ENCODE results near the gene VAMP5. TPM values are rescaled to one million over a fixed set of nuclear protein-coding genes. Genes with fewer than 3 reads are reported as not detected.
"Not testable (repeated sequence)": the region's sequence is repeated elsewhere in the genome, so short reads cannot be mapped to it uniquely, and the experiment has no call there.

The VAMP5 gene
- total RNA-seq, 1 experiment from 2014 or later, result 0.40 TPM

DNA sequence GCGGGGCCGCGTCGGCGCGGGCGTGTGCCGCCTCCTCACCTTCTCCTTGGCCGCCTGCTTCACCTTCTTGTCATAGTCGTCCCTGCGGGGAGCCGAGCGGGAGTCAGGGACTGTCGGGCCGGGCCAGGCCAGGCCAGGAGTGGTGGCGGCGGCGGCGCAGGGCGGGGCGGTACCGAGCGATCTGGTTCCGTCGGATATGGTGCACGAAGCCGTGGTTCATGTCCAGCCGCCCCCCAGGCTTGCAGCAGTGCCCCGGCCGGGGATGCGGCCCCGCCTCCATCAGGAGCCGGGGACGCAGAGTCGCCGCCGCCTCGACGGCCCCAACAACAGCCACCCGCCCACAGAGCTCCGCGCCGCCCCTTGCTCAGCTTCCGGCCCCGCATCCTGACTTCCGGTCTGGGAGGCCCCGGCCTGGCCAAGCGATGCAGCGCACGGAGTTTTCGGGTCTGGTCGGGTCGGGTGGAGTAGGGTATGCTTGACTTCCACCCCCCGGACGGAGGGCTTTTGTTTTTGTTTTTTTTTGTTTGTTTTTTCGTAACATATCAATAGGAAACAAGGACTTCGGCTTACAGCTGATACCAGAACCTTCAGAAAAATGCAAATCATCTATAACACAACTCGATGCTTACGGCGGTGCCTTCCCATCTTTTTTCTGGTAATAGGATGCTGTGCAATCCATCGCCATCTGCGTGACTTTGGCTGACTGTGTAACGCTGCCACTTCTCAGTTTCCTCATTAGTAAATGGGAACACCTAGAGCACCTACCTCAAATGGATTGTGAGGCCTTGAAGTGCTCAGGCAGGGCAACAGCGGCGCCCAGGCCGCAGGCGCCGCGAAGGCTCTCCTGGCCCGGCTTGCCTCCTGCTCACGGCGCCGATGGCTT is 27.7 kb downstream of the VAMP5 start, which contains the start of gene C2orf68:
TSS of gene C2orf68 (minus strand) at position 362 of the 883 bp plus-strand sequence. CDS start at position 280, 82 bp downstream.
- no peaks in the 10 kb centered on the region for H3K27me3 ChIP-seq (ENCODE audit: low read length)
- peaks cover 9% of the 10 kb centered on the region for H3K4me1 ChIP-seq (ENCODE audit: insufficient read depth, low read length)
- H4K20me1 ChIP-seq (ENCODE audit: low read length), result no peaks in the 10 kb centered on the region
- H2AFZ ChIP-seq (ENCODE audit: low read length), result peak within 1 kb of the TSS; percentile 95
- peak within 1 kb of the TSS; percentile 48 for H3K27ac ChIP-seq (ENCODE audit: low read length)
- ChIA-PET POLR2A (ENCODE audit: unreplicated experiment) (interaction anchor here (0.6 to 1.3 kb wide), 2 partner anchors 17 to 634 kb away, joined by 4 to 11 read pairs; partner anchors contain the start of gene RNF181), CTCF (no interaction called here)
- ATAC-seq (peak; percentile 71), DNase-seq (peak; percentile 81)
- TSS peak; percentile 68 for BruUV-seq (replicated peaks)
- TF ChIP-seq CTCF (conservative IDR thresholded peaks at IDR 0.05; ENCODE audit: low read depth, low read length), result no peak
- no peak for TF ChIP-seq EZH2phosphoT487 (IDR thresholded peaks at IDR 0.05; ENCODE audit: borderline replicate concordance, low read length)
- no peak for TF ChIP-seq EZH2 (IDR thresholded peaks at IDR 0.05; ENCODE audit: low read length, unreplicated experiment)
- peaks cover 5% of the 10 kb centered on the region; the same call in 1 of the 2 replicates for H3K36me3 ChIP-seq (ENCODE audit: low read depth, low read length)
- intact Hi-C loops (cut with micrococcal nuclease), result loop anchor here (1.0 to 5.0 kb wide), 2 partner anchors 10 to 495 kb away; partner anchors contain the start of genes POLR1A, PTCD3 and TMEM150A
- no peaks in the 10 kb centered on the region for H3F3A ChIP-seq (ENCODE audit: low read length, unreplicated experiment)
- no peaks in the 10 kb centered on the region for H3K9me3 ChIP-seq (ENCODE audit: low read length)
- no peaks in the 10 kb centered on the region for H3K9me2 ChIP-seq (replicated peaks; ENCODE audit: low read length)
- H3K79me2 ChIP-seq (ENCODE audit: low read length), result peaks cover 44% of the 10 kb centered on the region
- H3K4me3 ChIP-seq (ENCODE audit: low read length), result peak within 1 kb of the TSS; percentile 86
- peak within 1 kb of the TSS; percentile 89 for H3K9ac ChIP-seq (ENCODE audit: low read length)
- H3K4me2 ChIP-seq (ENCODE audit: low read length), result peak within 1 kb of the TSS; percentile 98

- no TSS peak for BruUV-seq (replicated peaks)
- H4K20me1 ChIP-seq (ENCODE audit: low read length), result peaks cover 7% of the 10 kb centered on the region
- H3F3A ChIP-seq (ENCODE audit: low read length, unreplicated experiment), result no peaks in the 10 kb centered on the region
- H3K9me3 ChIP-seq (ENCODE audit: low read length), result no peaks in the 10 kb centered on the region
- H3K4me2 ChIP-seq (ENCODE audit: low read length), result no peak overlapping the region
- H3K9ac ChIP-seq (ENCODE audit: low read length), result no peak overlapping the region
- TF ChIP-seq CTCF (conservative IDR thresholded peaks at IDR 0.05; ENCODE audit: low read depth, low read length), result no peak
- no peak for TF ChIP-seq EZH2 (IDR thresholded peaks at IDR 0.05; ENCODE audit: low read length, unreplicated experiment)
- no peak overlapping the region for H3K4me3 ChIP-seq (ENCODE audit: low read length)
- H3K27me3 ChIP-seq (ENCODE audit: low read length), result no peaks in the 10 kb centered on the region
- no peak for ATAC-seq
- H2AFZ ChIP-seq (ENCODE audit: low read length), result no peak overlapping the region
- no peak for DNase-seq
- POLR2A ChIA-PET (ENCODE audit: unreplicated experiment), result no interaction called here
- CTCF ChIA-PET, result no interaction called here
- no peaks in the 10 kb centered on the region; the same call in 1 of the 2 replicates for H3K36me3 ChIP-seq (ENCODE audit: low read depth, low read length)
- H3K27ac ChIP-seq (ENCODE audit: low read length), result no peak overlapping the region
- intact Hi-C loops (cut with micrococcal nuclease), result loop anchor here (5.0 kb wide), 1 partner anchor 493 kb away; the partner anchor contains the start of genes POLR1A and PTCD3
- no peaks in the 10 kb centered on the region for H3K9me2 ChIP-seq (replicated peaks; ENCODE audit: low read length)
- H3K4me1 ChIP-seq (ENCODE audit: insufficient read depth, low read length), result peaks cover 21% of the 10 kb centered on the region
- peaks cover 57% of the 10 kb centered on the region for H3K79me2 ChIP-seq (ENCODE audit: low read length)
Measured at GRCh38 chr2:85613717-85614515, 29.7 kb downstream of the VAMP5 start.

GRCh38 chr2:85614757-85615156 is 30.5 kb downstream of the VAMP5 start:
- intact Hi-C loops (cut with micrococcal nuclease), result loop anchor here (5.0 kb wide), 1 partner anchor 493 kb away; the partner anchor contains the start of genes POLR1A and PTCD3
- DNase-seq; POLR2A ChIA-PET (ENCODE audit: unreplicated experiment); H3K9ac ChIP-seq (ENCODE audit: low read length); H3F3A ChIP-seq (ENCODE audit: low read length, unreplicated experiment); H2AFZ ChIP-seq (ENCODE audit: low read length); H3K4me3 ChIP-seq (ENCODE audit: low read length); H3K9me3 ChIP-seq (ENCODE audit: low read length); BruUV-seq (replicated peaks); H4K20me1 ChIP-seq (ENCODE audit: low read length); H3K27ac ChIP-seq (ENCODE audit: low read length); H3K9me2 ChIP-seq (replicated peaks; ENCODE audit: low read length); H3K27me3 ChIP-seq (ENCODE audit: low read length); H3K36me3 ChIP-seq (ENCODE audit: low read depth, low read length); H3K4me2 ChIP-seq (ENCODE audit: low read length); CTCF ChIA-PET; ATAC-seq: not testable (repeated sequence)
- peaks cover 27% of the 10 kb centered on the region for H3K4me1 ChIP-seq (ENCODE audit: insufficient read depth, low read length)
- H3K79me2 ChIP-seq (ENCODE audit: low read length), result peaks cover 61% of the 10 kb centered on the region
